Stimulated activated CD8-positive, alpha-beta memory T cell treated with anti-CD3 and anti-CD28 coated beads, Interleukin-7, amount 100 ng/mL, for 4 hours (primary cell): ENCODE measurements around the gene SRGAP3.

ENCODE experiments used
- DNase-seq, 2 donors: peaks; one replicate each; pipeline ENCODE4 v3.0.0-alpha.2; 2020; ENCODE audit warnings: low read depth in 2 of 2

The SRGAP3 gene

DNA sequence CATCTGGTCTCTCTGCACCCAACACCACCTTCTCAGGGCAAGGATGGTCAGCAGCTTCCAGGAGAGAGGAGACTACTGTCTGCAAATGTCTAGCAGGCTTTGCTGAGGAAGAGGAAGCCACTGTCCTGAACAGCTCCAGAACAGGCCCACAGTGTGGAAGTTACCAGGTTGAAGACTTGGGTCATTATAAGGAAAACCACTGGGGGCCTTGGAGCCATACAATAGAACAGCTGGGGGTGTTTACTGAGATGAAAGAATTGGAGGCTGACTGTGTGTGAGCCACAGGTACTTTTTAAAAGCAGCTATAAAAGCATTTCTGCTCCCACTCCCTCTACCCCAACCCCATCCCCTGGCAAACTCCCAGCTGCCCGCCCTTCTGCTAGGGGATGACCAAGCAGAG lies 24.2 kb downstream of the SRGAP3 start:
- no peak for DNase-seq

DNA sequence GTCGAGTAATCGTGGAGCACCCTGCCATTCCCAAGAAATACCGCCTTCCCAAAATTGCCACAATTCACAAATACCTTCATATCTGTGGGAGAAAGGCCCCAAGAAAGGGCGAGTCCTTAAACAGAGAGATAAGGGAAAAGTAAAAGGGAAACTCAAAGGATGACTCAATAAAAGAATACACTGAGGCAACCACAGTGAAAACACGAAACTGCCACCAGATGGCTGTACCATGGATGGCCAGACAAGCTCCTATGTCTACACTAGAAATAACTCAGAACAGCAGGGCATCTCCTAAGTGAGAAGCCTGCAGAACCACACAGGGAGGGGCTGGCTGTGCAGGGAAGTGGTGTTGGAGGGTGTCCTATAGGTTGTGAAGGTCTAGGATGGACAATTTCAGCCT lies 25.0 kb downstream of the SRGAP3 start:
- DNase-seq, result no peak

DNA sequence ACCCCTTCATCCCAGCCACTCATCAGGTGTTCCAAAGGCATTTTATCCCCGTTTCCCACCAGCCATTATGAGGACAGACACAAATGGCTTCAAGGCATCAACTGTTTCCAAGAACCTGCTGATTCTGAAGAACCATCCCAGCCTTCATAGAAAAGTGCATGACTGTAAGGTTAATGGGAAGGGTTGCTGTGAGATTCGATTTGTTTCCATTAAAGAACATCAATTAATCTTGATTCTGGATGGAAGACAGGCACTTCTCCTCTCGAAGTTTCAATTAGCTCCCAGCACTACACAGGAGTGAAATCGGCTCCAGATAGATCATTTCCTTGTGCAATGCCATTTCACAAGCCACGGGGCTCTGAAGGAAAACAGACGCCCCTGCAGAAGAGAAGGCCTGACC lies 25.8 kb downstream of the SRGAP3 start:
- DNase-seq, result no peak

DNA sequence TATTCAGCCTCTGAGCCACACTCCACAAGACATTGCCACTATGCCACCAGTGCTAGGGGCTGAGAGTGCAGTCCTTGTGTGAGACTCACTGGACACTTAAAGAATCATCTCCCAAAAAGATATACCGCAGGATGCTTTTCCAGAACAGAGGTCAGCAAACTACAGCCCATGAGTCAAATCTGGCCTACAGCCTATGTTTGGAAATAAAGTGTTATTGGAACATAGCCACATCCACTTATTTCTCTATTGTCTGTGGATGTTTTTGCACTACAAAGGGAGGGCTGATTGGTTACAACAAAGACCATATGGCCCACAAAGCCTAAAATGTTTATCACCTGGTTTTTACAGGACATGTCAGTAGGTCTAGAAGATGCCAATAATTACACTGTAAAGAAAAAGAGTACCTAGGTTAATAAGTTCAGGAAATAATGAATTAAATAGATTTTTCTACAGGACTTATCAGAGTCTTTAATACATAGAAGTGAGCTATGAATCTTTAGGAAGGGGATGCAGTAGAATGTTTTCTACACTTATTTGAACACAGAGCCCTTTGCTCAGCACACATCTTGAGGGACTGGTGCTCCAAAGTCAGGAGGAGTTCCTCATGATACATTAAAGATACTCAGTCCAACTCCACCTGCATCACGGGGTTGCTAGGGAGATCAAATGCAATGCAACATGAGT lies 26.3 kb downstream of the SRGAP3 start:
- DNase-seq, result no peak

DNA sequence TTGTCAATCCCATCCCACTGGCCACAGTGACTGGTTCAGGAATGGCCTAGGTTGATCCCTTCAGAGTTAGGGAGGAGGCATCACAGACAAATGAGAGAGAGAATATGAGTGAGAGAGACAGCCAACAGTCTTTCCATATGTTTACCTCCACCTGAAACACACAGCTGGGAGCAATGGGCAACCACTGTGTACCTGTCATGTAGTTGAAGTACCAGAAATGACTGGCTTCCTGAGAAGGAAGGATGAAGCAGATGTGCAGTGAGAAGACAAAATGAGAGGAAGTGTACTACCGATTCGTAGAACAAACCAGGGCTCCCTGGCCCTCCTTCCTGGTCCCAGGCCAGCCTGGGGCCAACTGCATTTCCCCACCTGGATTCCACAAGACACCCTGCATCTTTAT lies 27.4 kb downstream of the SRGAP3 start:
- no peak for DNase-seq

DNA sequence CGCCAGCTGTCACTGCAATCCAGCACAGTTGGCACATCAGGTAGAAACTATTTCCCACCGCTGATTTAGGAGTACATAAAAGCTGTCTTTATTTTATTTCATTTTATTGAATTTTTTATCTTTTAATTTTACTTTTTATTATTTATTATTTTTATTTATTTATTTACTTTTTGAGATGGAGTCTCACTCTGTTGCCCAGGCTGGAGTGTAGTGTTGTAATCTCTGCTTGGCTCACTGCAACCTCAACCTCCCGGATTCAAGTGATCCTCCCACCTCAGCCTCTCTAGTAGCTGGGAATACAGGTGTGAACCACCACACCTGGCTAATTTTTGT lies 31.0 kb downstream of the SRGAP3 start:
- no peak for DNase-seq

DNA sequence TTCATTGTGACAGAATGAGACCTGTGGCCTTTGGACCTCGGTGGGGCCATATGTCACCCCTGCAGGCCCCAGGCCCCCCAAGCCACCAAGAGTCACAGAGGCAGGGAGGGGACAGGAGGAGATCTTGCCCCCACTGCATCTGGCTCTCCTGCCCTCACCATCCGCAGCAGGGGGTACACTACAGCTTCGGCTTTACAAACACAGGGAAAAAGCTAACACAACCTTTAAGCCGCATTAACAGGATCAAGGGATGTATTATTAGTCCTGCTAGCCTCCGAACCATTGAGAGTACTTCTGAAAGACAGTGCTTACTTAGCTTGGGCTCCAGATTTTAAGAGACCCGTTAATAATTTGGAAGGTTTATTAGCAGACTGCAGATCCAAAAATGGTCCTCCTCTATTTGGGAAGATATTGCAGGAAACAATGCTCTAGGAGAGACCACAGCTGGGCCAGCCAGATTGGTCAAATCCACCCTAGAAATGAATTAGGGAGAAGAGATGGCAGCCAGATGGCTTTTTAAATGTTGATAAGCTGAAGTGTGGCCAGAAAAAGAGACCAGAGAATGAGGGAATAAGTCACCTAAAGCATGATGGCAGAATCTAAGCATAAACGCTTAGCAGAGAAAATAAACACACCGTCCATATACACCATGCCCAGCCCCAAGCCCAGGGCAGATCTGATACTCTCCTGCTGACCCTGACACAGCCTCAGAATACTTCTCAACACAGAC lies 31.5 kb downstream of the SRGAP3 start:
- DNase-seq, result no peak

DNA sequence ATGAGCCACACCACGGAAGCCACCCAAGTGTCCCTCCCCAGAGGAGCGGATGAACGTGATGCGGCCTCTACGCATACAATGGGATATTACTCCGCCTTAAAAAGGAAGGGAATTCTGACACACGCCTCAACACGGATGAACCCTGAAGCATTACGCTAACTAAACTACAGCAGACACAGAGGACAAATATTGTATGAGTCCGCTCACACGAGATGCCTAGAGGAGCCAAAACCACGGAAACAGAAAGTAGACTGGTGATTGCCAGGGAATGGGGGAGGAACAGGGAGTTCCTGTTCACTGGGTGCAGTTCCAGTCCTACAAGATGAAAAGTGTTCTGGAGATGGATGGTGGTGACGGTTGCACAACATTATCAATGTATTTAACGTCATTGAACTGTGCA lies 32.7 kb downstream of the SRGAP3 start:
- DNase-seq, result no peak

DNA sequence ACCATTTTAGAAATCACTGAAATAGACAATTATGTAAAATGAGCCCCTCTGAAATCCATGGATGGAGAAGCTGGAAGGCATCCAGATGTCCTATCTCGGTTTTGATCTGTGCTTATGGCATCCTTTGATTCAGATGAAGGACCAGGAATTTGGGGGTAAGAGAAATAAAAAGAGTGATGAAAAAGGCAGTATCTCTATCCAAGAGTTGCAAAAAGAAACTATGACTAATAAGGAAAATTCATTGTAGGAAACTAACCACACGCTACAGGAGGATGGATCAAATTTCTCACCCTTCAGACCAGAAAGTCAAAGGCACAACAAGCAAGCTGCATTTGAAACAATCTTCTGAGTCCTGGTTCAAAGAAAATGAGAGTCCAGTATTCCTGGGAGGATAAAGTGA lies 34.8 kb downstream of the SRGAP3 start:
- no peak for DNase-seq

DNA sequence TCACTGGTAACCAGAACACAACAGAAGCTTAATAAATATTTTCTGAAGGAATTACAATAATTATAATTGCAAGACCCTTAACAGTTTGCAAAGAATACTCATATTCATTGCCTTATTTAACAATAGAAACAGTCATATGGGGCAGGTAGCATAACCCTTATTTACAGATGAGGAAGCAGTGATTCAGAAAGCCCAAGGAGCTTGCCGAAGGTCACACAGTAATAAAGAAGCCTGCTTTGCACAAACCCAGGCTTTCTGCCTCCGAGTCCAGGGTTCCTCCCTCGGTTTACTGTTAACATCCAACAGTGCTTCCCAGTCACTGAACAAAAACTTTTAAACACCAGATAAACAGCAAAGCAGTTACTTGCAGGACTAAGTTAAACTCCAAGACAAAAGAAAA lies 35.3 kb downstream of the SRGAP3 start:
- no peak for DNase-seq

DNA sequence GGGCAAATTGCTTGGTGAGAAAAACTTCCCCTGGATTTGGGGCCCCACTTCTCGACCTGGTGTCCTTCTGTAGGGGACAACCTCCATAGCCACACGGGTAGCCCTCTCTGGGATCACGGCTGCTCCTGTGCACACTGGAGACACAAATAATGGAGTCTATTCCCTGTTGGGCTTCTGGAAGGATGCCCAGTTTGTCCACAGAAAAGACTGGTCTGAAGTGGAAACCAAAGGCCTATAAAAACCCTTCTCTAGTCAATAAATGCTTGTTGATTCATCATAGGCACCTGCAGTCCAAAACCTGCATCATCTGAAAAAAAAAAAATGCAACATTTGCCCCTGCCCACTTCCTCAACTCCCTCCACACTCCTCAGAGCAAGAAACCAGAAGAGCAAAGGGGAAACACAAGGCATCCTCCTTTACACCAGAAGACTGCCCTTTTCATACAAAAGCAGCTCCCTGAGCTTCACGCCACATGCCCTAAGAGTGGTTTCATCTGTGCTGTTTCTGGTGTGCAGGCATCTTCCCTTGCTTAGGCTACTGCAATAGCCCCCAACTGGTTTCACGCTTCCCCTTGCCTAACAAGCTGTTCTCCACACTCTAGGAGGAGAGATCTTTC lies 36.3 kb downstream of the SRGAP3 start:
- DNase-seq, result no peak

DNA sequence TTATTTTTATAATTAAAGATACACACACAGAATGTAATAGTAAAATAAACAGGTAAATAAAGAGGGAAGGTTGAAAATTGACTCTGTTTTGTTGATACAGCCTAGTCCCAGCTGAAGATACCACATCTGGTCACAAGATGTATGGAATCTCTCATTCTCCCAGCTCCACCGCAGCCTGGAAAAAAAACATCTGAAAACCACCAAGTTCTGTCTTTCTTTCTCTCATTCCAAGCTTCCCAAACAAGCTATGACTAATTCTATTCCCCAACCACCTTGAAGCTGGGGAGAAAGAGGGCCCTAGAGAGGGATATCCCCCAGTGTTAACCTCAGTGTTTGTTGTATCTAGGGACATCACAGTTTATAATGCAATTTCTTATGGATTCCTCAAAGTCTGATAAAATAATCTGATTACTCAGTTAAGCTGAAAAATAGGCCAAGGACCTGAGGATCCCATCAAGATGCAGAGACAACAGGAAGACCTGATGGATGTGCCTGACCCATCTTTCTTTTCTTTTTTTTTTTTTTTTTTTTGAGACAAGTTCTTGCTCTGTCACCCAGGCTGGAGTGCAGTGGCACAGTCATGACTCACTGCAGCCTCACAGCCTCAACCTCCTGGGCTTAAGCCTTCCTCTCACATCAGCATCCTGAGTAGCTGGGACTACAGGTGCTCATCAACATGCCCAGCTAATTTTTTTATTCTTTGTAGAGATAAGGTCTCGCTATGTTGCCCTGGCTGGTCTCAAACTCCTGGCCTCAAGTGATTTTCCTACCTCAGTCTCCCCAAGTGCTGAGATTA lies 38.1 kb downstream of the SRGAP3 start:
- no peak for DNase-seq

DNA sequence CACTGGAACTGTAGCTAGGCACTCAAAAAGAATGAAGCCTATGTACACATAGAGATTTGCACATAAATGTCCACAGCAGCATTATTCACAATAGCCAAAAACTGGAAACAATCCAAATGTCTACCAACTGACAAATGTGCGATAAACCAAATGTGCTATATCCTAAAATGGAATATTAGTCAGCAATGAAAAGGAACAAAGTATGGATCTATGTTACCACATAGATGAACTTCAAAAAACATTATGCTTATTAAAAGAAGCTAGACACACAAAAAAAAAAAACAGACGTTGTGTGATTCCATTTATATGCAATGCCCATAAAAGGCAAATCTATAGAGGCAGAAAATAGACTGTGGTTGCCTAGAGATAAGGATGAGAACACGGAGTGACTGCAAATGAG lies 39.7 kb downstream of the SRGAP3 start:
- DNase-seq, result no peak

DNA sequence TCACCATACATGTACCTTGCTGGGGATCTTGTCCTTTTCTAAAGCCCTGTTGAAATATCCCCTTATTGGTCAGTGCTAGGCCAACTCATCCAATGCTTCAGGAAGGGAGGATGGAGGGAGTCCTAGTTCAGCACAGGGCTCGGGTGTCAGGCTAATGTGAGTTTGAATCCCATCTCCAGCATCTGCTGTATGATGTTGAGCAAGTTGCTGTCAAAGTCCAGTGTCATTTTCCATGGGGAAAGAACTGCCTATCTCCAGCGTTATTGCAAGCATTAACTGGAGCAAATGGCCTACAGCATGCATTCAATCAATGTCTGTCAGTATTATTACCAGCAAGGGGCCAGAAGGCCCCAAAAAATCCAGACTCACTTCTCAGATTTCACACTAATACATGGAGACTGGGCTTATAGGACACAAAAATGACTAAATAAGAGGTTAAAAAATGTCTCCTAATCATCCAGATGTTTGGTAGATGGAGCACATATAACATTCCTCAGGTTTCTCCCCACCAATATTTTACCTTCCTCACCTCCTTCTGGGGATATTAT lies 40.8 kb downstream of the SRGAP3 start:
- DNase-seq, result no peak

DNA sequence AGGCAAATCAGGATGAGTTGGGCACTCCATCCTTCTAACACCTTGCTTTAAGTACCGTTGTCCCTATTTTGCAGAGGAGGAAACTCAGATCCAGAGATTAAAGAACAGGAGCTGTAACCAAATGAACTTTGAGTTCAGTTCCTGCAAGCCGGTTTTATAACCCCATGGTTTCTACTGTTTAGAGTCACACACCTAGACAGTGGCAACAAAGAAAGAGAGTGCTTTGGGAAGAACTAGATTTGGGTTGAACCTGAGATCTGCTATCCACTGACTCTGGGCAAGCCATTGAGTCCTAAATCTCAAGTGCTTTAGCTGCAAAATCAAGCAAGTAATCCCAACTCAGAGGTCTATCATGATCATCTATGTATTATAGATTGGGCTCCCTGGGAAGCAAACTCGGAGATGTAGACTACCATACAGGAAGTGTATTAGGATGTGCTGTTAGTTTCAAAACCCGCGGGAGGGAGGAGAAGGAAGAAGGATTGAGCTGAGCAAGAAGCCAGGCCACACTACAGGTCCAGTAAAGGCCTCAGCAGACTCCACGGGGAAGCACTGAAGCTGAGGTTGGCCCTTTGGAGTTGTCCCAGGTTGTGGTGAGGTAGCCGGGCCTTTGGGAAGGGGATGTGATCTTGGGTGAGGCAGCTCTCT lies 42.2 kb downstream of the SRGAP3 start:
- DNase-seq, result no peak

DNA sequence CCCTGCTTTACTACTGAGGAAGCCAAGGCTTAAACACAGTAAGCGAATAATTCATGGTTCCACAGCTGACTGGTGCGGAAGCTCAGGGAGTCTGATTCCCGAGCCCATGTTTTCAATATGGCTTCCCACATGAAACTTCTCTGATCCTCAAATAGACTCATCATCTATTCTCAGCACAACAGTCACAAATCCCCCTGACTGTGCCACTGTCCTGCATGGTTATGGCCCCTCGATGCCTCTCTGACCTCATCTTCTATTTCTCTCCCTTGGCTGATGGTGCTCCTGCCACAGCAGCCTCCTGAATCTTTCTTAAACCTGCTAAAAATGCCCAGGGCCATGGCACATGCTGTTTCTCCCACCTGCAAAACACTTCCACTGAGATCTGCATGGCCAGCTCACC lies 43.2 kb downstream of the SRGAP3 start:
- no peak for DNase-seq

DNA sequence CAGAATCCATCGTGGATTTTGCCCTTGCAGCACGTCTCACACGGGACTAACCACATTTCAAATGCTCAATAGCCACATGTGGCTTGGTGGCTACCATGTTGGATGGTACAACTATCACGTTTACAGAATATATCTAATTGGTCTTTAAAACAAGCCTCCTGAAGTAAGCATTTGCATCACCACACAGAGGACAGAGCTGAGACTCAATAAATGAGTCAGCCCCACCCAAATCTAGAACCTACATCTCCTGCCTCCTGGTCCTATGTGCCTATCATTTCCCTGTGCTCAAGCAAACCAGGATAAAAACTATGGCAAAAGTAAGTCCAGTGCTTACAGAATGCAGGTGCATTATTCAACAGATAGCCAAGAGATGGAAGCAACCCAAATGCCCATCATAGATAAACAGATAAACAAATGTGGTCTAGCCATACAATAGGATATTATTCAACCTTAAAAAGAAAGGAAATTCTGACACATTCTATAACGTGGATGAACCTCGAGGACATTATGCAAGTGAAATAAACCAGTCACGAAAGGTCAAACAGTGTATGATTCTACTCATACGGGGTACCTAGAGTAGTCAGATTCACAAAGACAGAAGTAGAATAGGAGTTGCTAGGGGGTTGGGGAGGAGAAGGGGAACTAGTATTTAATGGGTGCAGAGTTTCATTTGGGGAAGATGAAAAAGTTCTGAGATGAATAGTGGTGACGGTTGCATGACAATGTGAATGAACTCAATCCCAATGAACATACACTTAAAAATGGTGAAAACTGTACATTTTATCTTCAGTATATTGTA lies 43.9 kb downstream of the SRGAP3 start:
- no peak for DNase-seq

DNA sequence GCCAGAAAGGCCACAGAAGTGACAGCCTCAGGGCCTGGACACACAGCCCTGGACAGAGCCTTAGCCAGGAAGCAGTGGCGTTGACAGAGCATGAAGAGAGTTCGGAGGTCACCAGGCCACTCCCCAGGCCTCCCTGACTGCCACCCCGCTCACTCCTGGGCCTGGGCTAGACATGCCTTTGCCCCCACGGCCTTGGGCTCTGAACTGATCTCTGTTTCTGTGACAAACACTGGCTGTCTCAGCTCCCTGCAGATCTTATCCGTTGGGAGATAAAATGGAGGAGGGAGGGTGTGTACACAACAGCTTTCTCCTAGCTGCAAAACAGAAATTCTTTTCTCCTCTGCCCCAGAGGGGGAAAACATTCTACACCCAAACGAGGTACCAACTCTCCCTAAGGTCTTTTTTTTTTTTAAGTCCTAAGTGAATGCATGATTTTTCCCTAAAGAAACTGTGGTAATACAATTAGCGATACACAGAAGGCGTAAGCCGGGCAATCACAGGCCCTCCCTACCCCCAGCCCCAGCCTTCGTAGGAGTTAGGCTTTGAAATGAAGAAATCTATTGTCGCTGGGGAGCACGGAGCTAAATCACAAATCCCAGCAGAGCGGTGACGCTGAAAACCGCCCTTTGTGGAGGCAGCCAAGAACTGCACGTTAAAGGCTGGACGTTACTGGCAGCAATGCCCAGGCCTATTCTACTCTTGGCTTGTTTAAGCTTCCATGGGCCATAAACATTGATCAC lies 45.0 kb downstream of the SRGAP3 start:
- DNase-seq, result no peak

DNA sequence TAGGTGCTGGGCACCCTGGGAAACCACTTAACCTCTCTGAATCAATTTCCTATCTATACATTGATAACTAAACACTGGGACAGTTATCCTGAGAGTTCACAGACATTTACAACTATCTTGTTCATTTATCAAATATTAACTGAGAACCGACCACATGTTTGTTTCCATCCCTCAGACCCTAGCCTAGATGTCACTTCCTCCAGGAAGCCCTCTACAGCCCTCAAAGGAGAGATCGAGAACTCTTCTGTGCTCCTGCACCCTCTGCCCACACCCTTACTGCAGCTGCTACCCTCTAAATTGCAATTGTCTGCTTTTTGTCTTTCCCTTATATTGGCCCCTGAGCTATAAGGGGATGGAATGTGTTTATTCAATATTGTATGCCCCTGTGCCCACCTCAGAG lies 46.1 kb downstream of the SRGAP3 start:
- DNase-seq, result no peak

DNA sequence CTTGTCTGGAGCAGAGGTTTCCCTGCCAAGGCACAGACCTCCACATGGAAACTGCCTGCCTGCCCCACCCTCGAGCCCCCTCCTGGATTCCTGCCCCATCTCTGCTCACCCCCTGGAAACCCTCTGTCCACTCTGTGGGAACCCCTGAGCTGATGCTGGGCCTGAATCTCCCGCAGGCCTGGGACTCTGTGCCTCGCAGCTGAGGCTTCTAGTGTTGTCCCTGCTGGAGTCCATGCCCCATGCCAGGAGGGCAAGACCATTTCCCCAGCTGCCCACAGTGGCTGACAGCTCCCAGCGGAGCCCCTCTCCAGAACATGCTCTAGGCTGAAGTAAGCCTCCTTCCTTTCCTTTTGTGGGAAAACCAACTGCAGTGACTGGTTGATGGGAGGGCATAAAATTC lies 46.9 kb downstream of the SRGAP3 start:
- DNase-seq, result no peak
